SKM-1 (cell line): ENCODE measurements around the gene SPATA21.
"Not testable (repeated sequence)": the region's sequence is repeated elsewhere in the genome, so short reads cannot be mapped to it uniquely, and the experiment has no call there.

Experiments used
- DNase-seq: peaks from one replicate; lab custom pipeline; 2025; ENCODE audit not compliant: unreplicated experiment; lab: John Stamatoyannopoulos, UW

SPATA21 gene

GRCh38 chr1:16385659-16386453 is 51.4 kb downstream of the SPATA21 start:
- DNase-seq, result no peak

- DNase-seq, result no peak
Measured at GRCh38 chr1:16383888-16384287, 53.3 kb downstream of the SPATA21 start.

- DNase-seq, result no peak
Measured at GRCh38 chr1:16380868-16381267, 56.4 kb downstream of the SPATA21 start.

GRCh38 chr1:16378443-16378842 is 58.8 kb downstream of the SPATA21 start:
- DNase-seq, result no peak

GRCh38 chr1:16376971-16377370 is 60.3 kb downstream of the SPATA21 start:
- DNase-seq, result no peak

GRCh38 chr1:16375521-16376340 is 61.5 kb downstream of the SPATA21 start:
- no peak for DNase-seq

- DNase-seq, result no peak
Measured at GRCh38 chr1:16374266-16374665, 63.0 kb downstream of the SPATA21 start.

- no peak for DNase-seq
Measured at GRCh38 chr1:16372535-16373285, 64.5 kb downstream of the SPATA21 start.

- DNase-seq, result no peak
Measured at GRCh38 chr1:16371725-16372124, 65.5 kb downstream of the SPATA21 start.

- no peak for DNase-seq
Measured at GRCh38 chr1:16369821-16370220, 67.4 kb downstream of the SPATA21 start.

GRCh38 chr1:16367968-16368890 is 69.0 kb downstream of the SPATA21 start:
- no peak for DNase-seq

GRCh38 chr1:16367258-16367967 is 69.8 kb downstream of the SPATA21 start:
- DNase-seq, result peak; percentile 70

GRCh38 chr1:16366722-16367257 is 70.4 kb downstream of the SPATA21 start, which contains the start of gene SZRD1:
TSS of gene SZRD1 (plus strand) at chr1:16367242. CDS start at chr1:16367258, 16 bp downstream.
- peak; percentile 98 for DNase-seq

- DNase-seq, result not testable (repeated sequence)
Measured at GRCh38 chr1:16365146-16365498, 72.1 kb downstream of the SPATA21 start.

GRCh38 chr1:16356867-16357266 is 80.4 kb downstream of the SPATA21 start:
- DNase-seq, result no peak

- no peak for DNase-seq
Measured at GRCh38 chr1:16354619-16355018, 82.6 kb downstream of the SPATA21 start.

GRCh38 chr1:16352842-16353535 is 84.2 kb downstream of the SPATA21 start:
- DNase-seq, result no peak

- DNase-seq, result peak; percentile 81
Measured at GRCh38 chr1:16351994-16352841, 85.0 kb downstream of the SPATA21 start, which contains the start of gene FBXO42. TSS of gene FBXO42 (minus strand) at chr1:16352480. CDS start at chr1:16315418, 37,062 bp downstream.
